Ovary (tissue), 9 donors: Measurements from ENCODE around the gene TBC1D2. TPM values are rescaled to one million over a fixed set of nuclear protein-coding genes. Genes with fewer than 3 reads are reported as not detected.

Experiments used
- DNase-seq, 5 donors: peaks; one replicate each; pipeline ENCODE4 v3.0.0-alpha.2; 2019 to 2020
- H3K27ac ChIP-seq, 2 donors: fragments of 200-600 bp; one replicate each; pipeline versions ENCODE4 v1.5.1 to v1.8.0; 2019 to 2022
- H3K27me3 ChIP-seq: fragments of 200-600 bp; one replicate; pipeline ENCODE4 v1.8.0; 2022
- H3K36me3 ChIP-seq: fragments of 200-600 bp; sonication (generic); one replicate; pipeline ENCODE4 v1.5.1; 2019
- H3K4me1 ChIP-seq: one replicate; pipeline ENCODE4 v1.8.1; 2013; ENCODE audit warnings: mild to moderate bottlenecking, moderate library complexity; ENCODE audit not compliant: insufficient read depth
- H3K4me3 ChIP-seq: fragments of 200-600 bp; sonication (generic); one replicate; pipeline ENCODE4 v1.5.1; 2017
- H3K9me3 ChIP-seq, 2 donors: fragments of 200-600 bp in 1 of 2; sonication (generic) in 1 of 2; one replicate each; pipeline versions ENCODE4 v1.5.1 to v1.8.1; 2013 to 2019; ENCODE audit warnings: mild to moderate bottlenecking in 1 of 2, moderate library complexity in 1 of 2
- CTCF ChIP-seq, 3 donors: fragments of 450-650 bp in 2 of 3; fragments of 200-600 bp in 1 of 3; IDR thresholded peaks; one replicate each; pipeline versions ENCODE4 v1.5.1 to v1.8.0; 2016 to 2022; ENCODE audit warnings: antibody characterized with exemption in 3 of 3, mild to moderate bottlenecking in 1 of 3
- EP300 ChIP-seq: sonication (generic); formaldehyde crosslinking; IDR thresholded peaks from one replicate; pipeline ENCODE4 v1.6.1; 2017; ENCODE audit warnings: antibody characterized with exemption
- POLR2A ChIP-seq: fragments of 450-650 bp; IDR thresholded peaks from one replicate; pipeline ENCODE4 v1.6.1; 2017; ENCODE audit warnings: antibody characterized with exemption, mild to moderate bottlenecking, moderate library complexity
- WGBS, 3 donors: extraction: QIAGEN DNeasy Blood & Tissue Kit in 1 of 3; methylation state at CpG; one replicate each; pipeline versions ENCODE4 v1.1.5 to v1.1.7; 2013 to 2017; 5-methylcytosine and 5-hydroxymethylcytosine counted together
- intact Hi-C, 4 donors: fragments of 100-400 bp; cut with DNase I; formaldehyde crosslinking; loops; one replicate each; pipeline versions ENCODE4 v1.11.0 to v1.15.1; 2022 to 2023
- polyA plus RNA-seq, 2 donors: library from polyadenylated mRNA; stranded (reverse); fragments of 200-250 nt in 1 of 2; fragments of 350-450 nt in 1 of 2; fragmentation: Illumina TruSeq in 1 of 2; extraction: RNeasy Lipid Tissue Mini Kit (QIAGEN cat#74804) in 1 of 2; gene quantifications; one replicate each; pipeline ENCODE4 v1.2.3, GENCODE V29; 2013 to 2014
- total RNA-seq, 7 donors: library from RNA; depleted of rRNA in 2 of 7; stranded (reverse); fragments of >200 nt in 2 of 7; fragmentation: NEBNext Ultra II Directional in 3 of 7; extraction: Animal tissue kit (Norgen Biotek cat#: 25700) in 3 of 7; gene quantifications; one replicate each; pipeline versions ENCODE4 v1.1.0 to v1.2.4, GENCODE V29; 2016 to 2023
- donor health status: DM: no; HTN: no; CAD: no; lungs with moderate emphysema.
- donor health status: DM: no; HTN: no; CAD: no.
- donor health status: Bipolar disorder and iron deficiency.
- donor health status: DM: yes; HTN: yes; CAD: no.
- donor health status: DM: no; HTN: no; CAD: no.
- donor health status: DM: yes; HTN: yes; CAD: no.

TBC1D2 gene
- total and polyA plus RNA-seq, 9 donors = 1.7 to 11.3 (median 4.4) TPM

GRCh38 chr9:98254228-98255060 lies 1.0 kb downstream of the TBC1D2 start:
- TF ChIP-seq CTCF (IDR thresholded peaks at IDR 0.05) (no peak), POLR2A (no peak), EP300 (no peak)
- DNase-seq = no peak
- WGBS, 3 donors = 39 to 49% (median 40%) methylated on average over 5 of the region's 5 CpGs
- Histone ChIP-seq H3K4me3 (peak overlapping the region; percentile 62), H3K27ac (no peak overlapping the region), H3K9me3 (no peaks in the 10 kb centered on the region), H3K27me3 (no peaks in the 10 kb centered on the region), H3K36me3 (no peaks in the 10 kb centered on the region), H3K4me1 (peaks cover 8% of the 10 kb centered on the region)
- intact Hi-C loops = loop anchor here in 3 of 4 donors (5.0 to 10.0 kb wide), 6 partner anchors 47 to 332 kb away; partner anchors contain the start of genes TRMO (in 2 of the 3) and ANP32B (in 1 of the 3)

GRCh38 chr9:98253565-98253964 lies 1.9 kb downstream of the TBC1D2 start:
- H3K27me3 ChIP-seq = no peaks in the 10 kb centered on the region
- no peak for DNase-seq
- peaks cover 8% of the 10 kb centered on the region for H3K4me1 ChIP-seq
- WGBS, 3 donors = 87 to 93% (median 88%) methylated on average over 3 of the region's 3 CpGs
- H3K36me3 ChIP-seq = no peaks in the 10 kb centered on the region
- intact Hi-C loops = loop anchor here in 3 of 4 donors (2.0 to 10.0 kb wide), 5 partner anchors 46 to 329 kb away; partner anchors contain the start of gene TRMO (in 1 of the 3)
- TF ChIP-seq CTCF (IDR thresholded peaks at IDR 0.05) (no peak), EP300 (no peak), POLR2A (no peak)
- no peak overlapping the region for H3K27ac ChIP-seq
- no peak overlapping the region for H3K4me3 ChIP-seq
- no peaks in the 10 kb centered on the region for H3K9me3 ChIP-seq

GRCh38 chr9:98251551-98251950 lies 3.9 kb downstream of the TBC1D2 start:
- no peaks in the 10 kb centered on the region for H3K9me3 ChIP-seq
- H3K27me3 ChIP-seq = no peaks in the 10 kb centered on the region
- H3K27ac ChIP-seq = no peak overlapping the region
- peaks cover 6% of the 10 kb centered on the region for H3K4me1 ChIP-seq
- H3K4me3 ChIP-seq = no peak overlapping the region
- H3K36me3 ChIP-seq = no peaks in the 10 kb centered on the region
- no peak for TF ChIP-seq EP300
- no peak for TF ChIP-seq CTCF (IDR thresholded peaks at IDR 0.05)
- TF ChIP-seq POLR2A = no peak
- intact Hi-C loops = loop anchor here in 2 of 4 donors (5.0 to 10.0 kb wide), 4 partner anchors 44 to 327 kb away; partner anchors contain the start of gene TRMO (in 1 of the 2)
- 87 to 92% (median 90%) methylated on average over 9 of the region's 9 CpGs for WGBS, 3 donors
- no peak for DNase-seq

GRCh38 chr9:98249771-98250170 lies 5.7 kb downstream of the TBC1D2 start:
- no peaks in the 10 kb centered on the region for H3K36me3 ChIP-seq
- H3K27me3 ChIP-seq = no peaks in the 10 kb centered on the region
- peaks cover 4% of the 10 kb centered on the region for H3K4me1 ChIP-seq
- TF ChIP-seq EP300 (no peak), CTCF (IDR thresholded peaks at IDR 0.05) (no peak), POLR2A (no peak)
- intact Hi-C loops = loop anchor here in 2 of 4 donors (5.0 to 10.0 kb wide), 4 partner anchors 42 to 325 kb away; partner anchors contain the start of gene TRMO (in 1 of the 2)
- no peaks in the 10 kb centered on the region for H3K9me3 ChIP-seq
- DNase-seq = no peak
- H3K27ac ChIP-seq = no peak overlapping the region
- WGBS, 3 donors = 90 to 94% (median 90%) methylated on average over 2 of the region's 2 CpGs
- H3K4me3 ChIP-seq = no peak overlapping the region
